OCI-LY7 (cell line): ENCODE data around the gene OSBP2. TPM values are rescaled to one million over a fixed set of nuclear protein-coding genes. Genes with fewer than 3 reads are reported as not detected.

Source experiments
- BruUV-seq: library from RNA; stranded (reverse); fragments of 400-500 nt; replicated peaks from 2 replicates; lab custom pipeline; 2021; lab: Mats Ljungman, UMichigan
- CTCF ChIA-PET: fragments of 300-600 bp; sonication (Branson Sonifier 250); formaldehyde crosslinking; loops from one replicate; lab custom pipeline; 2022; ENCODE audit warnings: antibody characterized with exemption; ENCODE audit not compliant: unreplicated experiment; lab: Charles Lee
- POLR2A ChIA-PET: fragments of 300-600 bp; sonication (Branson Sonifier 250); formaldehyde crosslinking; loops from one replicate; lab custom pipeline; 2022; ENCODE audit warnings: antibody characterized with exemption; lab: Charles Lee
- DNase-seq: peaks from one replicate; pipeline ENCODE4 v3.0.0-alpha.2; 2015; ENCODE audit warnings: low spot score
- H2AFZ ChIP-seq: fragments of 200-600 bp; sonication (generic), shearing (Covaris generic); 2 replicates; pipeline ENCODE4 v1.6.1; 2014; ENCODE audit warnings: mild to moderate bottlenecking, antibody characterized with exemption, low read length, moderate library complexity
- H3K27ac ChIP-seq: fragments of 200-600 bp; sonication (generic); 2 replicates; pipeline ENCODE4 v1.5.1; 2014; ENCODE audit warnings: mixed run types, low read depth, mild to moderate bottlenecking, moderate library complexity, low read length, inconsistent platforms; ENCODE audit not compliant: poor library complexity, severe bottlenecking
- H3K36me3 ChIP-seq: fragments of 200-600 bp; sonication (generic); 2 replicates; pipeline ENCODE4 v1.6.1; 2014; ENCODE audit warnings: mild to moderate bottlenecking, antibody characterized with exemption, low read length, moderate library complexity, mixed read lengths; ENCODE audit not compliant: insufficient read depth
- H3K4me1 ChIP-seq: fragments of 200-600 bp; sonication (generic); 2 replicates; pipeline ENCODE4 v1.5.1; 2014; ENCODE audit warnings: mild to moderate bottlenecking, low read length; ENCODE audit not compliant: insufficient read depth, poor library complexity, severe bottlenecking
- H3K4me2 ChIP-seq: fragments of 200-600 bp; sonication (generic); 2 replicates; pipeline ENCODE4 v1.6.1; 2014; ENCODE audit warnings: mild to moderate bottlenecking, low read length
- H3K4me3 ChIP-seq: fragments of 200-600 bp; sonication (generic); 2 replicates; pipeline ENCODE4 v1.5.1; 2014; ENCODE audit warnings: mild to moderate bottlenecking, low read depth, low read length; ENCODE audit not compliant: poor library complexity, severe bottlenecking
- H3K79me2 ChIP-seq: fragments of 200-600 bp; sonication (generic); 2 replicates; pipeline ENCODE4 v1.6.1; 2016; ENCODE audit warnings: low read depth, mild to moderate bottlenecking, low read length, moderate library complexity, mixed read lengths; ENCODE audit not compliant: insufficient read depth
- H3K9me2 ChIP-seq: fragments of 200-600 bp; sonication (generic); 2 replicates; pipeline ENCODE4 v1.6.1; 2016; ENCODE audit warnings: mild to moderate bottlenecking, low read length, mixed read lengths; ENCODE audit not compliant: insufficient read depth
- H3K9me3 ChIP-seq: fragments of 200-600 bp; sonication (generic); 2 replicates; pipeline ENCODE4 v1.6.1; 2014; ENCODE audit warnings: mild to moderate bottlenecking, mixed run types, low read length, mixed read lengths
- H4K20me1 ChIP-seq: fragments of 200-600 bp; sonication (generic); 2 replicates; pipeline ENCODE4 v1.6.1; 2014; ENCODE audit warnings: mild to moderate bottlenecking, antibody characterized with exemption, low read length, moderate library complexity, mixed read lengths; ENCODE audit not compliant: insufficient read depth
- EZH2phosphoT487 ChIP-seq: fragments of 200-600 bp; sonication (generic); IDR thresholded peaks from 2 replicates; pipeline ENCODE4 v1.6.1; 2018; ENCODE audit warnings: low read depth, borderline replicate concordance, mild to moderate bottlenecking, mixed run types, antibody characterized with exemption, low read length, moderate library complexity, mixed read lengths
- intact Hi-C: fragments of 100-400 bp; cut with micrococcal nuclease; formaldehyde crosslinking; loops from one replicate; pipeline ENCODE4 v1.10.0; 2022; ENCODE audit not compliant: unreplicated experiment
- total RNA-seq, 2 experiments: library from RNA; depleted of rRNA in 1 of 2; stranded (reverse); fragments of >200 nt in 1 of 2; shearing (Covaris generic) in 1 of 2; gene quantifications; 2 replicates each; pipeline ENCODE4 v1.2.3, GENCODE V29; 2014 to 2022
- TF ChIP-seq, protein P1 (sequence below): fragments of 200-600 bp; sonication (generic); conservative IDR thresholded peaks from 2 replicates; pipeline ENCODE4 v1.5.1; 2014; ENCODE audit warnings: mild to moderate bottlenecking, antibody characterized with exemption, low read length, moderate library complexity, mixed read lengths

The OSBP2 gene
- total RNA-seq, 2 experiments from 2014 or later = 0.19 to 0.34 TPM

DNA sequence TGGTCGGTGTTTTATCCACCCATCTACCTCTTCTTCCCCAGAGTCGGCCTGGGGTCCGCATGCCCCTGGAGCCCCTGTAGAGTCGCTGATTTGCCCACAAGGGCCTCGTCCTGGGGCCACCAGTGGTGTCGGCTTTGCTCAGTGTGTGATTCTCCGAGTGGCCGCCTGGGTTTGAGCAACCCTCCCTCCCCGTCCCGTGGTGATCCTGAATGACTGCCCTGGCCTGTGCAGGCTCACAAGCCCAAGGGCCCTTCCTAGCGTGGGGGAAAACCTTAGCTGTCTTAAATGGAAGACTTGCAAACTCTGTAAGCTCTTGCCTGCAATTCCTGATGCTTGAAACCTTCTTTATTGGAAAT is 128.3 kb downstream of the OSBP2 start:
- BruUV-seq = no TSS peak
- H3K4me3 ChIP-seq = no peak overlapping the region
- no peaks in the 10 kb centered on the region for H3K36me3 ChIP-seq
- TF ChIP-seq, protein P1, sequence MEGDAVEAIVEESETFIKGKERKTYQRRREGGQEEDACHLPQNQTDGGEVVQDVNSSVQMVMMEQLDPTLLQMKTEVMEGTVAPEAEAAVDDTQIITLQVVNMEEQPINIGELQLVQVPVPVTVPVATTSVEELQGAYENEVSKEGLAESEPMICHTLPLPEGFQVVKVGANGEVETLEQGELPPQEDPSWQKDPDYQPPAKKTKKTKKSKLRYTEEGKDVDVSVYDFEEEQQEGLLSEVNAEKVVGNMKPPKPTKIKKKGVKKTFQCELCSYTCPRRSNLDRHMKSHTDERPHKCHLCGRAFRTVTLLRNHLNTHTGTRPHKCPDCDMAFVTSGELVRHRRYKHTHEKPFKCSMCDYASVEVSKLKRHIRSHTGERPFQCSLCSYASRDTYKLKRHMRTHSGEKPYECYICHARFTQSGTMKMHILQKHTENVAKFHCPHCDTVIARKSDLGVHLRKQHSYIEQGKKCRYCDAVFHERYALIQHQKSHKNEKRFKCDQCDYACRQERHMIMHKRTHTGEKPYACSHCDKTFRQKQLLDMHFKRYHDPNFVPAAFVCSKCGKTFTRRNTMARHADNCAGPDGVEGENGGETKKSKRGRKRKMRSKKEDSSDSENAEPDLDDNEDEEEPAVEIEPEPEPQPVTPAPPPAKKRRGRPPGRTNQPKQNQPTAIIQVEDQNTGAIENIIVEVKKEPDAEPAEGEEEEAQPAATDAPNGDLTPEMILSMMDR = no peak
- no peak for TF ChIP-seq EZH2phosphoT487
- H3K4me1 ChIP-seq = no peaks in the 10 kb centered on the region
- no peaks in the 10 kb centered on the region for H4K20me1 ChIP-seq
- no peak for DNase-seq
- H3K4me2 ChIP-seq = no peak overlapping the region
- no peaks in the 10 kb centered on the region for H3K79me2 ChIP-seq
- intact Hi-C loops = no loop called here
- no peak overlapping the region for H2AFZ ChIP-seq
- H3K9me2 ChIP-seq = no peaks in the 10 kb centered on the region
- H3K9me3 ChIP-seq = no peaks in the 10 kb centered on the region
- no peak overlapping the region for H3K27ac ChIP-seq
- ChIA-PET POLR2A (interaction anchor here (1.1 kb wide), 1 partner anchor 288 kb away, joined by 3 read pairs; no protein-coding TSS in a partner anchor), CTCF (no interaction called here)

DNA sequence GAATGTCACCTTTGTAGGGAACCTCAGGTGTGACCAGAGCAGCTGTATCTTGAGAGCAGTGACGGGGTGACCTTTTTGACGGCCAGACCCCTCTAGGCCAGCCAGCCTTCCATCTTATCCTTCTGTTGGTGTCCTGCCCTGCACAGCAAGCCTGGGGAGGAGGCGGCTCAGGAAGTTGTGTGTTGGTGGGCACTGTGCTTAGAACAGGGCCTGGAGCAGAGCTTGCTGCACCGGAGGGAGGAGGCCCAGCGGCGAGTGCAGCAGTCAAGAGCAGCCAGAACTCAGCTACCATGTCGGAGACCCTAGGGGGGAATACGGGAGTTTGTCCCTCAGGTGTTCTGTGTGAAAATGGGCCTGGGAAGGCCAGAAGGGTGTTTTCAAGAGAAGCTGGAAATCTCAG is 129.4 kb downstream of the OSBP2 start:
- no peaks in the 10 kb centered on the region for H3K36me3 ChIP-seq
- BruUV-seq = no TSS peak
- intact Hi-C loops = no loop called here
- ChIA-PET CTCF (no interaction called here), POLR2A (interaction anchor here (0.6 to 1.1 kb wide), 2 partner anchors 287 to 375 kb away, joined by 3 to 4 read pairs; no protein-coding TSS in a partner anchor)
- H3K4me1 ChIP-seq = no peaks in the 10 kb centered on the region
- H3K79me2 ChIP-seq = no peaks in the 10 kb centered on the region
- no peaks in the 10 kb centered on the region for H3K9me3 ChIP-seq
- no peak overlapping the region for H2AFZ ChIP-seq
- TF ChIP-seq EZH2phosphoT487 = no peak
- TF ChIP-seq, protein P1 = no peak
- no peaks in the 10 kb centered on the region for H3K9me2 ChIP-seq
- H4K20me1 ChIP-seq = no peaks in the 10 kb centered on the region
- H3K27ac ChIP-seq = no peak overlapping the region
- no peak for DNase-seq
- H3K4me3 ChIP-seq = no peak overlapping the region
- H3K4me2 ChIP-seq = no peak overlapping the region

DNA sequence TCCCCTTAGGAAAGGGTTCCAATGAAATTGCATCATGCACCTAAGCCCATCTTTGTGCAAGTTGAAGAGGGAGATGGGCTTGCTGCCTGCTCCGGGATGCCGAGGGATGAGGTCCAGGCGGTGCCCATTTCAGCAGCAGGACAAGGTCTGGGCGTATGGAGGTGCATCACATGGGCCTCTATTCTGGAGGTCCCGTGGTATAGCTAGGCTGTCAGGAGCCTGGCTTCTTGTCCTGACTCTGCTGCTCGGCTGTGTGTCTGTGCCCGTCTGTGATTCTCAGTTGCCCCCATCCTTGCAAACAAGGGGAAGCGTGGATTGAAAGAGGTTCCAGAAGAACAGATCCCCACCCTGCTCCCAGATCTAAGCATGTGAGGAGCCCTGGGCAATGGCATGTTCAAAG is 130.0 kb downstream of the OSBP2 start:
- H4K20me1 ChIP-seq = no peaks in the 10 kb centered on the region
- H3K36me3 ChIP-seq = no peaks in the 10 kb centered on the region
- DNase-seq = no peak
- no peaks in the 10 kb centered on the region for H3K9me3 ChIP-seq
- no peaks in the 10 kb centered on the region for H3K9me2 ChIP-seq
- CTCF ChIA-PET = no interaction called here
- H3K27ac ChIP-seq = no peak overlapping the region
- POLR2A ChIA-PET = interaction anchor here (0.6 kb wide), 1 partner anchor 535 kb away, joined by 3 read pairs; no protein-coding TSS in a partner anchor
- intact Hi-C loops = no loop called here
- no TSS peak for BruUV-seq
- no peak overlapping the region for H3K4me2 ChIP-seq
- no peak overlapping the region for H2AFZ ChIP-seq
- no peak overlapping the region for H3K4me3 ChIP-seq
- no peaks in the 10 kb centered on the region for H3K4me1 ChIP-seq
- no peak for TF ChIP-seq EZH2phosphoT487
- TF ChIP-seq, protein P1 = no peak
- H3K79me2 ChIP-seq = no peaks in the 10 kb centered on the region
